HG02885 (cell line): ENCODE measurements around the gene SLC29A1.

Experiments used
- ATAC-seq: cut with Tn5 transposase; IDR thresholded peaks from one replicate; pipeline ENCODE4 v1.9.1; 2021; ENCODE audit warnings: mild to moderate bottlenecking; ENCODE audit not compliant: unreplicated experiment, poor library complexity

The SLC29A1 gene

DNA sequence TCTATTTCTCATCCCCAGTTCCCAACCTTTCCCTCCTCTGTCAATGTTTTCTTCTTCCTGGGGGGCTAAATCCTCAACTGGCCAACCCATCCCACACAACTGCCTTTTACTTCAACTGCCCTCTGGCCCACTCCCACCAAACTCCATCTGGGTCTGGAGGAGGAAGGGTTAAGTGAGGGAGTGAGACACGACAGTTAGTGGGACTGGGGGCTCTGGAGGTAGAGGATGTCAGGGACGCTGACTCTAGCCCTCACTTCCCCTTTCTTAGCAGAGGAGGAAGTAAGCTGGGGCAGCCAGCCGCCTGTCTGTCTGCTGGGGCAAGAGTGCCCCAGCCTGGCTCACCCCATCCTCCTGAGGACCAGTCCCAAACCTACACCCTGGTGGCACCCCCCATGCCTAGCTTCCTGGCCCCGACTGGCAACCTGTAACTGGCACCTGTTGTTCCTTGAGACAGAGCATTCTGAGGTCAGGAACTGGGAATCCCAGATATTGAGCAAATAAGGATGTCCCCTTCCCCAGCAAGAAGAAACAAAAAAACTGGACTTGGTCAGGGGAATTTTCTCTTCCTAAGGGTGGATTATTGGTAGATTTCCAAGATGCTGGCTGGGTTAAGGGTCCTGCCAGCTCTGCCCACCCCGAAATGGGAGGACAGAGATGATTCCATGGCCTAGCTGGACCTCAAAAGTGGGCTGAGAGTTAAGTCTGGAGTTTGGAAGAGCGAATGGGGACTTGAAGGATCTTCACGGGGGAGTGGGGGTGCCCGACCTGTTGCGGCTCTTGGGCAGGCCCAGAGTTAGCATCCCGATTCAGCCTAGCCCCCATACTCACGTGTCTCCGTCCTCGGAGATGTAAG lies 41.0 kb downstream of the SLC29A1 start:
- peak; percentile 26 for ATAC-seq

- ATAC-seq: peak; percentile 45
These were observed 41.8 kb downstream of the SLC29A1 start, which contains the start of gene NFKBIE for GRCh38 chr6:44265007-44265721. TSS of gene NFKBIE (minus strand) at chr6:44265551. CDS start at chr6:44265346, 205 bp downstream.

GRCh38 chr6:44265722-44266233 lies 42.4 kb downstream of the SLC29A1 start:
- ATAC-seq: no peak

- peak; percentile 37 for ATAC-seq
These were observed 43.0 kb downstream of the SLC29A1 start for GRCh38 chr6:44266347-44266746.

DNA sequence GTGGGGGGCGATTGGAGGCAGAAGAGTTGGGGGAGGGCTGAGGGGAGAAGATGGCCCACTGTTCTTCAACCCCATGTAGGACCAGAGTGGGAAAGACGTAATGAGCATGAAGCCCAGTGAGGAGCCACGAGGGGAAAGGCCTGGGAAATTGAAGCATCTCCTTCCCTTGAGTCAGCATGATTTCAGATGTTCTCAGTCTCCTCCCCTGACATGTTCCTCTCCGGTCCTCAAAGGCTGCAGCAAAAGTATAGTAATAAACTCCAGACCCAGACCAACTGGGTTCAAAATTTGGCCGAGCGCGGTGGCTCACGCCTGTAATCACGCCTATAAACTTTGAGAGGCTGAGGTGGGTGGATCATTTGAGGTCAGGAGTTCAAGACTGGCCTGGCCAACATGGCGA lies 43.9 kb downstream of the SLC29A1 start:
- no peak for ATAC-seq

DNA sequence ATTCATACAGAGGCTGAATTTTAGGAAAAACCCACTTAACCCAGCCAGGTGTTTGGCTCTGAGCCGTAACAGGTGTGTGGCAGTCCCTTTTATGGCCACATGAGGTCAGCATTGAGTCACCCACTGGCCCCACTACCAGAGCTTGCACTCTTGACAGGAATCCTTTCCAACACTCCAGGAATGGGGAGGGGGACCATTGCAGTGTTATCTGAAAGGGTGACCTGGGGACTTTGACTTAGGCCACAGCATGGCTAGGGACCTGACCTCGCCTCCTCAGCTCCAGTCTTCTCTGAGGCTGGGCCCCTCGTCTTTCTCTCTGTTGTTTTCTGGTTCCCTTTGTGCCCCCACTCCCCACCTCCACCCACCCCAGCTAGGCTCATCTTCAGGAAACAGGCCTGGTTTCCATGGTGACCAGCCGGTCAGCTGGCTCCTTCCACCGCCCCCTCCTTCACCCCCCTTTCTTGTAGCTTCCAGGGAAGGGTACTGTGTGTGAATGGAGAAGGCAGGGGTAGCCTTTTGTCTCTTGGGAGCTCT lies 44.8 kb downstream of the SLC29A1 start:
- no peak for ATAC-seq

GRCh38 chr6:44269178-44269920 lies 46.0 kb downstream of the SLC29A1 start:
- no peak for ATAC-seq

- ATAC-seq: no peak
These were observed 46.6 kb downstream of the SLC29A1 start, which contains the start of gene TMEM151B for GRCh38 chr6:44269921-44270525. TSS of gene TMEM151B (plus strand) at chr6:44270450. CDS start at chr6:44270743, 293 bp downstream.

DNA sequence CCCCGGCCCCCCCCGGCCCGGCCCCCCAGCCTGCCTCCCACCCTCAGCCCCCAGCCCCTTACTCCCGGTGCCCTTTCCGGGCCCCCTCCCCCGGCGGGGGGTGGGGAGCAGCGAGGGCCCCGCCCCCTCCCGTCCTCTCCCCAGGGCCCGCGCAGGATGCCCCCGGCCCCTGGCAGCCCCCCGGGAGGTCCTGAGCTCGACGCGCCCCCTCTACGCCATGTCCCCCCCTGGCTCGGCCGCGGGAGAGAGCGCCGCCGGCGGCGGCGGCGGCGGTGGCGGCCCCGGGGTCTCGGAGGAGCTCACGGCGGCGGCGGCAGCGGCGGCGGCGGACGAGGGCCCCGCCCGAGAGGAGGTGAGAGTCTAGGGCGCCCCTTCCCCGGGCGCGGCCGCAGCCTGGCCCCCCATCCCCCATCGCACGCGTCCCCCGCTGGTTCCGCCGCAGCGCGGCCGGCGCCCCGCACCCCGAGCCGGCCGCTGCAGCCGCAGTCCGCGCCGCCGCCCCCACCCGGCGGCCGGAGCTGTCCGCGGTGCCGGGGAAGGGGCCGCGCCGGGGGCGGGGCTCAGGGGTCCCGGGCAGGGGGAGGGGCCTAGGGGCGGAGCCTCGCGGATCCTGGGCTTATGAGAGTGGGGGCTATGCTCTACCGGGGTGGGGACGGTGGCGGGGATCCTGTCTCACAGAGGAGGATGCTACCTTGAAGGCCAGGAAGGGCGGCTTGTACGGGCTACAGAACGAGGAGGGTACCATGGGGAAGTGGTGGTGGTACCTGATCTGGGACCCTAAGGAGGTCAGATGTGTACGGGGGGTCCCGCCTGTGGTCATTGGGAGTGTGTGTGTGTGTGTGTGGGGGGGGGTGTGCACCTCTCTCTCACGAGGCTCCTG lies 47.4 kb downstream of the SLC29A1 start:
- ATAC-seq: no peak

DNA sequence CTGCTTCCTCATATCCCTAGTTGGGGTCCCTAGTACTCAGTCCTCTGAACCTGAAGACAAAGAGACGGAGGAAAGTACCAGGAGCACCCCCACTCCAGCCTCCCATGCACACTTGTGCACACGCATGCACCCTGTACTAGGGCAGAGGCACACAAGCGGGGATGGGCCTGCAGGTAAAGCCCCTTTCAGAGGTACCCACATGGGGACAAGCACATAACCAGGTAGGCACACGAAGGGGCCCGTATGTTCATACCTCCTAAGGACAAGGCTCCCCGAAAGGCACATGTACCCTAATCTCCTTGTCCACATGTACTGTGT lies 48.0 kb downstream of the SLC29A1 start:
- no peak for ATAC-seq

DNA sequence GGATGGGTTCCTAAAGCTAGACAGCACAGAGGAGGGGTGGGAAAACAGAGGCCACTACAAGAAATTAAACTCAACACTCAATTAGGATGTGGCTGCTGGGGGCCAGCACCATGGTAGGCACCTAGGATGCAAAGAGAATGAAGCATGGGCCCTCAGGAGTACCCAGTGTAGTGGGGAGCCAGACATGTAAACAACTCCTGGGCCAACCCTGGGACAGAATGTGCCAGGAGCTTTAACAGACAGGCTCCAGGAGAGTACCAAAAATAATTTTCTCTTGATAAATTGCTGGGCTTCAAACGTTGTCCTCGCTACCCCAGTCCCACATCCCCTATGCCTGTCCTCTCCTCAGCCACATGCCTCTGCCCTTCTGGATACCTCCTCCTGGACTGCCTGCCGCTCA lies 48.5 kb downstream of the SLC29A1 start:
- ATAC-seq: no peak

GRCh38 chr6:44272529-44272928 lies 49.1 kb downstream of the SLC29A1 start:
- no peak for ATAC-seq

DNA sequence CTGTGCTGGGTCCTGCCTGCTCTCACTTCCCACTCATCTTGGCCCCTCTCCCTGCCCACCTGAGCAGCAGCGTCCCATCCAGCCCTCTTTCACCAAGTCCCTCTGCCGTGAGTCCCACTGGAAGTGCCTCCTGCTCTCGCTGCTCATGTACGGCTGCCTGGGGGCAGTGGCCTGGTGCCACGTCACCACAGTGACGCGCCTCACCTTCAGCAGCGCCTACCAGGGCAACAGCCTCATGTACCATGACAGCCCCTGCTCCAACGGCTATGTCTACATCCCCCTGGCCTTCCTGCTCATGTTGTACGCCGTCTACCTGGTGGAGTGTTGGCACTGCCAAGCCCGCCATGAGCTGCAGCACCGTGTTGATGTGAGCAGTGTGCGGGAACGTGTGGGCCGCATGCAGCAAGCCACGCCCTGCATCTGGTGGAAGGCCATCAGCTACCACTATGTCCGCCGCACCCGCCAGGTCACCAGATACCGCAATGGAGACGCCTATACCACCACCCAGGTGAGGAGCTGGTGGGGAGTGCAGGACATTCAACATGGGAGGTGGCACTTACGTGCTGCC lies 49.7 kb downstream of the SLC29A1 start:
- ATAC-seq: no peak

GRCh38 chr6:44273617-44274016 lies 50.2 kb downstream of the SLC29A1 start:
- no peak for ATAC-seq

DNA sequence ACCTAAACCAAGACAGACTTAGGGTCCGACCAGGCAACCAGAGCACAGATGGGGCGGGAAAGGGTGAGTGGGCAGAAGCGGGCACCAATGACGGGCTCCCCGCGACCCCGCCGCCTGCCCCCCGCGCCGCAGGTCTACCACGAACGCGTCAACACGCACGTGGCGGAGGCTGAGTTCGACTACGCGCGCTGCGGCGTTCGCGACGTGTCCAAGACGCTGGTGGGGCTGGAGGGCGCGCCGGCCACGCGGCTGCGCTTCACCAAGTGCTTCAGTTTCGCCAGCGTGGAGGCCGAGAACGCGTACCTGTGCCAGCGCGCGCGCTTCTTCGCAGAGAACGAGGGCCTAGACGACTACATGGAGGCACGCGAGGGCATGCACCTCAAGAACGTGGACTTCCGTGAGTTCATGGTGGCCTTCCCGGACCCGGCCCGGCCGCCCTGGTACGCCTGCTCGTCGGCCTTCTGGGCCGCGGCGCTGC lies 51.9 kb downstream of the SLC29A1 start:
- no peak for ATAC-seq

GRCh38 chr6:44275749-44276648 lies 52.6 kb downstream of the SLC29A1 start:
- ATAC-seq: no peak
